PC-3 (cell line): Measurements from ENCODE around the gene SLC38A4.

Experiments used
- EZH2 ChIP-seq: fragments of 300-600 bp; sonication (generic); IDR thresholded peaks from one replicate; pipeline ENCODE4 v1.6.1; 2017; ENCODE audit warnings: antibody characterized with exemption, mild to moderate bottlenecking, low read length; ENCODE audit not compliant: unreplicated experiment
- TF ChIP-seq, protein P1 (sequence below): fragments of 300-600 bp; sonication (generic); conservative IDR thresholded peaks from 2 replicates; pipeline ENCODE4 v1.5.1; 2017; ENCODE audit warnings: antibody characterized with exemption, low read depth, mild to moderate bottlenecking, low read length

DNA sequence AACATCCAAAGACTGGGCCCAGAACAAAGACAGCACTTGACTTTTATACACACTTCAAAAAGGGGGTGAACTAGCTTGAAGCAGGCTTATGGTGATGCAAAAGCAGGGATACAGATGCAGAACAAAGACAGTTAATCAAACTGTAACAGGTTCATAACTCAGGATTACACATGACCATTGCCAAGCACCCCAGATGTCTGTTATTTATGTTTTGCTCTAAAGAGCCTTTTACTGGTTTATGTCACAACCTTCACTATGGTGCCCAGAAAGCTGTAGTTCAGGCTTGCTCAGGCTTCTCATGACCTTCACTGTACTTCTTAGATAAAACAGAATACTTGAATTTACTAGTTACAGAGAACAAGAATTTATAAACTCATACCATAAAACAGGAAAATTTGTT lies 31.7 kb upstream of the SLC38A4 start:
- TF ChIP-seq, protein P1, sequence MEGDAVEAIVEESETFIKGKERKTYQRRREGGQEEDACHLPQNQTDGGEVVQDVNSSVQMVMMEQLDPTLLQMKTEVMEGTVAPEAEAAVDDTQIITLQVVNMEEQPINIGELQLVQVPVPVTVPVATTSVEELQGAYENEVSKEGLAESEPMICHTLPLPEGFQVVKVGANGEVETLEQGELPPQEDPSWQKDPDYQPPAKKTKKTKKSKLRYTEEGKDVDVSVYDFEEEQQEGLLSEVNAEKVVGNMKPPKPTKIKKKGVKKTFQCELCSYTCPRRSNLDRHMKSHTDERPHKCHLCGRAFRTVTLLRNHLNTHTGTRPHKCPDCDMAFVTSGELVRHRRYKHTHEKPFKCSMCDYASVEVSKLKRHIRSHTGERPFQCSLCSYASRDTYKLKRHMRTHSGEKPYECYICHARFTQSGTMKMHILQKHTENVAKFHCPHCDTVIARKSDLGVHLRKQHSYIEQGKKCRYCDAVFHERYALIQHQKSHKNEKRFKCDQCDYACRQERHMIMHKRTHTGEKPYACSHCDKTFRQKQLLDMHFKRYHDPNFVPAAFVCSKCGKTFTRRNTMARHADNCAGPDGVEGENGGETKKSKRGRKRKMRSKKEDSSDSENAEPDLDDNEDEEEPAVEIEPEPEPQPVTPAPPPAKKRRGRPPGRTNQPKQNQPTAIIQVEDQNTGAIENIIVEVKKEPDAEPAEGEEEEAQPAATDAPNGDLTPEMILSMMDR, result no peak
- TF ChIP-seq EZH2, result no peak
